GM18526 (cell line): Measurements from ENCODE around the gene CD3E.

Experiments
- POLR2A ChIP-seq: IDR thresholded peaks from 3 replicates; pipeline ENCODE4 v1.6.1; 2011; ENCODE audit not compliant: insufficient read length; ENCODE audit errors: extremely low read depth

CD3E gene

GRCh38 chr11:118304568-118305248, at the start of gene CD3E:
CD3E (plus strand) TSS chr11:118304730; CDS start chr11:118304953, 223 bp downstream.
- TF ChIP-seq POLR2A: no peak

DNA sequence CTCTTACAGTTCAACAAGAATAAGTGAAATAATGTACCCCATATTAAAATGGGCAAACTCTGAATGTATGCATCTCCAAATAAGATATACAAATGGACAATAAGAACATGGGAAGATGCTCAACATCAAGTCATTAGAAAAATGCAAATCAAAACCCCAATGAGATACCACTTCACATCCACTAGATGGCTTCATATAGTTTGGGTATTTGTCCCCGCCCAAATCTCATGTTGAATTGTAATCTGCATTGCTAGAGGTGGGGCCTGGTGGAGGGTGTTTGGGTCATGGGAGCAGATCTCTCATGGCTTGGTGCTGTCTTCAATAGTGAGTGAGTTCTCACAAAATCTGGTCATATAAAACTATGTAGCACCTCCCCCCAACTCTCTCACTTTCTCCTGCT, 46.1 kb upstream of the CD3E start:
- no peak for TF ChIP-seq POLR2A

- no peak for TF ChIP-seq POLR2A
Measured at GRCh38 chr11:118259138-118259537, 45.4 kb upstream of the CD3E start.

- TF ChIP-seq POLR2A: no peak
Measured at GRCh38 chr11:118260353-118260752, 44.2 kb upstream of the CD3E start.

DNA sequence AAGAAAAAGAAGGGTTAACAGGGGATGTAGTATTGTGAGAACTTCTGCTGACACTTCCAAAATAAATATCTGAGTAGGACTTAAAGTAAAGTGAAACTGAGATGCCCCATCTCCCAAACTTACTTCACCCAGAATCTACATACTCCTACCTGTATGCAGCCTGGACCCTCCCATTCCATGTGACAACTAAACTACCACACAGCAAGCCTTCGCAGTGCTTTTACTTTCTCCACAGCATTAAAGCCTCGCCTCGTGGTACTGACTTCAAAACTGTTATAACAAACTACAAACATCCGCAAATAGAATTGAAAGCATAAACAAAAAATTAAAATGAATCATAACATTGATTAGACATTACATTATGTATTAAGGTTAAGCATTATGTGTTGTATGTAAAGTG, 41.4 kb upstream of the CD3E start:
- TF ChIP-seq POLR2A: no peak

GRCh38 chr11:118263695-118264568, 40.6 kb upstream of the CD3E start, which contains the start of gene MPZL2:
MPZL2 (minus strand) TSS chr11:118264297; CDS start chr11:118264153, 144 bp downstream.
- no peak for TF ChIP-seq POLR2A

GRCh38 chr11:118264569-118265465, 39.7 kb upstream of the CD3E start:
- no peak for TF ChIP-seq POLR2A

- no peak for TF ChIP-seq POLR2A
Measured at GRCh38 chr11:118265954-118266353, 38.6 kb upstream of the CD3E start.

- no peak for TF ChIP-seq POLR2A
Measured at GRCh38 chr11:118267486-118267885, 37.0 kb upstream of the CD3E start.

DNA sequence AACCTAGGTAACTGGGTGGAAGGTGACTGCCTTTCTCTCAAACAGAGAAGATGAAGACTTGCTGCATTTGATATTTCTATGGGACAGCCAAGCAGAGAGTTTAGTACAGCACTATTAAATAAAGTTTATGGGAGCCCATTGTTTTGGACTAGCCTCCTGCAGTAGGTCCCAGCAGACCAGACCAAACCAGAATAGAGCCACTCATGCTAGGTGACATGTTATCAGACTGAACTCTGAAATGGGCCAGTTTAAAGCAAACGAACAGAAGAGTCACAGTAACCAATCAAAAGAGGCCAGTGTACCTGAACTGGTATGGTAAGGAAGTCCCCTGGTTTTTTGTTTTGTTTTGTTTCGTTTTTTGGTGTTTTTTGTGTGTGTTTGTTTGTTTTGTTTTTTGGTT, 32.5 kb upstream of the CD3E start:
- no peak for TF ChIP-seq POLR2A

DNA sequence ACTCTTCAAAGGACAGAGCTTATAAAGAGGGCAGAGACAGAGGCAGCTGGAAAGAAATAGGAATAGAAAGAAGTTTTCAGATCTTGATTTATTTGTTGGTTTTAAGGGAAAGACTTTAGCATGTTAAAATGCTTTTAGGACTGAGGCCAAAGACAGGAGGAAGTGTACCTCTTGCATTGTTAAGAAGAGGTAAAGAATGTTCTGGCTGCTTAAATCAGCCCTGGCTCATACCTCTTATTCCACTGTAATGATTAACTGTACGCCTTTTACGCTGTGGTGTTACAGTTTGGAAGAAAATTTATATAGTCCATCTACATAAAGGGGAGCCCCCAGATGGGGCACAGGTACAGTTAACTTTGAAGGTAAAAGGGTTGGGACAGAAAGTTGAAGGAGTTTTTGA, 30.3 kb upstream of the CD3E start:
- TF ChIP-seq POLR2A: no peak

GRCh38 chr11:118275176-118275575, 29.4 kb upstream of the CD3E start:
- TF ChIP-seq POLR2A: no peak

DNA sequence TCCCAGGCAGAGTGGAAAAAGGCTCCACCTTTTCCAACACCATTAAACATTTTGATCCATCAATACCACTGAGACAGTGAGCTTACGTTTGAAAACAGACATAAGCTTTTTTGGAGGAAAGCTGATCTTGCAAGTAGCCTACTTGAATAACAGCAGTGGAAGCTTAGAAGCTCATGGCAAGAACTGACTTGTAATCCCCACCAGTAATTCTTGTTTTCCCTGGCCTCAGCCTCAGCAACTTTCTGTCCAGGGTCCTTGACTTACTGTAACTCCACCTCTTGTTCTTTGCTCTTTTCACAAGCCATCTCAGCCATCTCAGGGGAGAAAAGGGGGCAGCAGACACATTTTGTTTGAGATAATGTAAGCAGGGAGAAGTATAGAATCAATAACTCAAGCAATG, 28.1 kb upstream of the CD3E start:
- TF ChIP-seq POLR2A: no peak

DNA sequence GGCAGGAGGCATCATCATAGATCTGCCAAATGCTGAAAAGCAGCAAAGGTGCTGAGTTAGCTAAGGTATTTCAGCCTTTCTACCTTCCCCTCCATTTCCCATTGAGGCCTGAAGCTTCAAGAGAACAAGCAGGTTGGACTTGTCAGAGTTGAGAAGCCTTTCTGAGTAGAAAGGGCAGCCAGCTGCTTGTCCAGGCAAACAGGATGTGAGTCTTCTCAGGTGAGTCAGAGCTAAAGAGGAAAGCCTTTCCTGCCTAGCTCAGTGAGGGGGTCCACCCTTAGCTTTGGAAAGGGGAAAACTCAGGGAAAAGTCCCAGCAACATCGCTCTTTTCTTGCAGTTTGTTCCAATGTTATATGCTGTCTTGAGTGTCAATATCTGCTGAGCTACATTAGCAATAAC, 27.2 kb upstream of the CD3E start:
- TF ChIP-seq POLR2A: no peak

- no peak for TF ChIP-seq POLR2A
Measured at GRCh38 chr11:118281284-118281683, 23.2 kb upstream of the CD3E start.
